Stromal cell of bone marrow (primary cell): ENCODE measurements around the gene TBX10.
"Not testable (repeated sequence)": the region's sequence is repeated elsewhere in the genome, so short reads cannot be mapped to it uniquely, and the experiment has no call there.

ENCODE experiments used
- DNase-seq: peaks from one replicate; pipeline ENCODE4 v3.0.0-alpha.2; 2012; ENCODE audit warnings: low read depth

Gene TBX10

DNA sequence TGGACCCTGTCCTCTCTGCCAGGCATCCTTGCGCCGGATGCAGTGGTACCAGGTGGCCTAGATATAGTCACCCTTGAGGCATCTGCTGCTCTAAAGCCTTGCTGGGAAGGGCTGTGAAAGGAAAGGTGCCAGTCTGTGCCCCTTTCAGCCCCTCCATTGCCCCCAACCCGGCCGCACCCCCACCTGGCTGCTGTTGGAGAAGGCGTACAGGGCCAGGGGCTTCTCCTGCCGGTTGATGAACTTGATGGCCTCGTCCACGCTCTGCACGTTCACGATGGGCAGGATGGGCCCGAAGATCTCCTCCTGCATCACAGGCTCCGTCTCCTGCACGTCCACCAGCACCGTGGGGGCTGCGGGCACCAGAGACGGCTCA is 24.6 kb upstream of the TBX10 start:
- DNase-seq: no peak

DNA sequence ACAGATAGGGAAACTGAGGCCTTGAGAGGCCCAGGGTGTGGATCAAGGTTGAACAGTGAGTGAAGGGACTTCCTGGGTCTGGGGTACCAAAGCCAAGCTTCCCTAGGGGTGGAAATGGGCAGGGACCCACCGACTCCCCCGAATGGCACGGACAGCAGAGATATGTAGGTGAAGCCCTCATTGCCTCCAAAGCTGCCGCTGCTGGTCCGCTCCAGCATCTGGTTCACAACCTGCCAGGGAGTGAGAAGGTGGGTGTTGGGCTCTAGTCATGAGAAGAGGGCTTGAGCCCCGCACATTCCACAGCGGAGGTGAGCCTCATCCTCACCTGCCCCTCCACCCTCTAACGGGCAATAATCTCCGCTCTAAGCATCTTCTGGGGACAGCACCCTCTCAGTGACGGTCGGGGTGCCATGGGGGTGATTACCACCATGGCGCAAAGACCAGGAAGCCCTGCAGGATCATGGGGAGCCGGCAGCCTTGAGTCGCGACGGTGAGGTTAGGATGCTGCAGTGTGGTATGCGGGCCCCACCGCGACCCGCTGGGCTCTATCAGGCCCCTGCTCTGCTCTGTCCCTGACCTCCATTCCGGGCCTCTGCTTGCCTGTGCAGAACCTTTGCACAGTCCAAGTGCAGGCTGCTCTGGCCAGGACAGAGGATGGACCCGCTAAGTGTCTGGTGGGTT is 24.1 kb upstream of the TBX10 start:
- no peak for DNase-seq

DNA sequence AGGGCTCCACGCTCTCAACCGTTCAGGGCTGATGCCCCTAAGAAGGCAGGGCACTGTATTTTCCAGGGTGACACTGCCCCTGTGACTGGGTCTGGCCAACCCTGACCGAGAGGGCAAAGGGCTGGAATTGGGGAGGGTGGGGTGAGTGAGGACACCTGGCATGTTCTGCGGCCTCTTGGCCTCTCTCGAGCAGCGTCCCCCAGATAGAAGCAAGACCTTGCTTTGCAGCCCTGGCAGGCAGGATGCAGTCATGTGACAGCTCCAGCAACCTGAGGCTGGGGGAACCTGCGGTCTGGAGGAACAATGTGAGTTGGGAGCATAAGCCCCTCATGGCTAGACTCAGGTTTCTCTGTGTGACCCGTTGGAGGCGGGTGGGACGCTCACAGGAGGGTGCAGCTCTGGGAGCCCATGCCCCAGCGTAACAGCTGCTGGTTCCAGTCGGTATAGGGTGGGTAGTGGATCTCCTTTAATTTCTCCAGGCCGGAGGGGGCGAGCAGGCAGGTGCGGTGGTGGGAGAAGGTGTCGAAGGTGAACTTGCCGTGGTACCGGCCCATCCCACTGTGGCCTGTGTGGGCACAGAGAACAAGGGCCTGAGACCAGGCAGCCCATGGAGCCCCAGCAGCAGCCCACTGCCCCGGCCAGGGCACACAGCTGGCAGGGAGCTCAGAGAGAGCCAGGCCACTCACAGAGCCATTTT is 23.4 kb upstream of the TBX10 start:
- no peak for DNase-seq

DNA sequence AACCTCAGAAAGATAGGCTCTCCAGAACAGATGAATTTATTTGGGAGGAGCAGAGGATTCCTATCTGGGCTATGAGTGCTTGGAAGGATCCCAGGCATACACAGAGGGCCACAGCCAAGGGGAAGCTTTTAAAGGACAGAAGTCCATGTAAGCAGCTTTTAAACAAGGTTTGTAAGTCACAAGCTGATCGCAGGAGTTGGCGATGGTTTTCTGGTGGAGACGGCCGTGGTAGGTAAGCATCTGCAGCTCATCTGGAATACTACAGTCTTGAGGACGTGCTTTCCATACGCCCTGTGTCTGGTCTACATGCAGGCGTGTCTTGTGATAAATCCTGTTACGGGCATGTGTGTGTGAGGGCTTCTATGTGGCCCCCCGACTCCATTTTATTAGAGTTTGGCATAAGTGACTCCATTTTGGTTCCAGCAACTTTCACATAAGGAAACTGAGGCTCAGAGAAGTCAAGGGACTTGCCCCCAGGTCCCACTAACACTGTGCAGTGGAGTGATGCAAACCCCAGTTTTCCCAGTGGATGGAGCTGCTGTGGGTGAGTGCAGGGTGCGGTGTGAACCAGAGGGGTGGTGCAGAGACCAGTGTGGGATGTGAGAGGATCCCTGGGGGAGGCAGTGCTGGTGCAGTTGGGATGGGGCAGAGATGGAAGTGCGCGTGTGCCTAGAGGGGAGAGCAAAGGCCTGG is 22.7 kb upstream of the TBX10 start:
- DNase-seq: no peak

DNA sequence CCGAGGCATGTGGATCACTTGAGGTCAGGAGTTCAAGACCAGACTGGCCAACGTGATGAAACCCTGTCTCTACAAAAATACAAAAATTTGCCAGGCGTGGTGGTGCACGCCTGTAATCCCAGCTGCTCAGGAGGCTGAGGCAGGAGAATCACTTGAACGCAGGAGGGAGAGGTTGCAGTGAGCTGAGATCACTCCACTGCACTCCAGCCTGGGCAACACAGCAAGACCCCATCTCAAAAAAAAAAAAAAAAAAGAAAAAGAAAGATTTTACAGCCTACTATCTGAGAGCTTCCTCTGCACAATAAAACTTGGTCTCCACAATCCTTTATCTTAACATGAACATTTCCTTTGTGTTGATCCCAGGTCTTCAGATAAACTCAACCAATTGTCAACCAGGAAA is 21.2 kb upstream of the TBX10 start:
- DNase-seq: not testable (repeated sequence)

DNA sequence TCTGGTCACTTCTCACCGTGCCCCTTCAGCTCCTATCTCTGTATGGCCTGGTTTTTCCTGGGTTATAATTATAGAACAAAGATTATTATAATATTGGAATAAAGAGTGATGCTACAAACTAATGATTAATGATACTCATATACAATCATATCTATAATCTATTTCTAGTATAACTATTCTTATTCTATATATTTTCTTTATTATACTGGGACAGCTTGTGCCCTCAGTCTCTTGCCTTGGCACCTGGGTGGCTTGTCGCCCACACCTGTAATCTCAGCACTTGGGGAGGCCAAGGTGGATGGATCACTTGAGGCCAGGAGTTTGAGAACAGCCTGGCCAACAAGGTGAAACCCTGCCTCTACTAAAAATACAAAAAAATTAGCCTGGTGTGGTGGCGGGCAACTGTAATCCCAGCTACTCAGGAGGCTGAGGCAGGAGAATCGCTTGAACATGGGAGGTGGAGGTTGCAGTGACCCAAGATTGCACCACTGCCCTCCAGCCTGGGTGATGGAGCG is 20.1 kb upstream of the TBX10 start:
- DNase-seq: not testable (repeated sequence)

DNA sequence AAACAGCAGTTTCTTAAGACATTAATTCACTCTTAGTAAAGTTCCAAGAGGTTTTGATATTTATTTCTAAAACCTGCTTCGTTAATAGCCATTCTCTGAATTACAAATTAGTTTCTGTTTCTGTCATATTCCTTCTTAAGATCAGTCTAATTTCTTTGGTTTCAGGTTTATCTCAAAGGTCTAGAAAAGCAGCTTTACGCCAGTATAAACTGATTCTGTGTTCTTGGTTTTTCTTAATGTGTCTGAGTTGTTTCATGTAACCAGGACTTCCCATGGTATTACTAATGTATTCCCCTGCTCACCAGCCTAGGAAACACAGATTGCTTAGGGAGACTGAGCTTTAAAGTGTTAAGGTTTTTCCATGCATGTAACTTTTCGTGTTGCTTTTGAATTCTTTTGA is 17.7 kb upstream of the TBX10 start:
- DNase-seq: no peak

DNA sequence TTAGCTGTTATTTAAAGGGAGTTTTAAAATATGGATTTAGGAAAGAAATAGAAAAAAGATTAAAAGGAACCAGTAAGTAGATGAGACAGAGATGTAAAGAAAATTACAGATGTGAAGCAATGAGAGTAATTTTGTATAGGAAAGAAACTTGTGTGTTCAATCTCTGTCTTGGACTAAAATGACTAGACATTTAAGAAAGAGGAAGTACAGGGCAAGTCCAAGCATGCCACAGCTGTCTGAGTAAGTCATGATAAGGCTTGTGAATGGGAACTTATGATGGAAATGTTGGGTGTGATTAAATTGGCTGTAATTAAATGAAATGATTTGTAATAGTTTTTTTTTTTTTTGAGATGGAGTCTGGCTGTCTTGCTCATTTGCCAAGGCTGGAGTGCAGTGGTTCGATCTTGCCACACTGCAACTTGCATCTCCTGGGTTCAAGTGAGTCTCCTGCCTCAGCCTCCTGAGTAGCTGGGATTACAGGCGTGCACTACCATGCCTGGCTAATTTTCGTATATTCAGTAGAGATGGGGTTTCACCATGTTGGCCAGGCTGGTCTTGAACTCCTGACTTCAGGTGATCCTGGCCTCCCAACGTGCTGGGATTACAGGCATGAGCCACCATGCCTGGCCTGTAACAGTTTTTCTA is 16.8 kb upstream of the TBX10 start:
- no peak for DNase-seq

DNA sequence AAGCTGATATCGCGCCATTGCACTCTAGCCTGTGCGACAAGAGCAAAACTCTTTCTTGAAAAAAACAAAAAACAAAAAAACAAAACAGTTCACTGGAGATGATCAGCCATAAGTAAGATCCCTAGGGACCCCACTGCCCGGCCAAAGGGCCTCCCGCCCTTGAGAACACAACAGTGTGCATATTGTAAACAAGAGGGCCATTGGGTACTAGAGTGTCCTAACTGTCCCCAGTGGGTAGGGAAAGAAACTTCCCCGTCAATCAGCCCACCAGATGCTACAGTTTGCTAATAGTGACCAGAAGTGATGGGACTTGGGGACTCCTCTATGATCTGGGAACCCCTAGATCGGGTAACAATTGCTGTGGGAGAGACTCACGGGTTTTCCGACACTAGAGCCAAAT is 14.7 kb upstream of the TBX10 start:
- DNase-seq: no peak

DNA sequence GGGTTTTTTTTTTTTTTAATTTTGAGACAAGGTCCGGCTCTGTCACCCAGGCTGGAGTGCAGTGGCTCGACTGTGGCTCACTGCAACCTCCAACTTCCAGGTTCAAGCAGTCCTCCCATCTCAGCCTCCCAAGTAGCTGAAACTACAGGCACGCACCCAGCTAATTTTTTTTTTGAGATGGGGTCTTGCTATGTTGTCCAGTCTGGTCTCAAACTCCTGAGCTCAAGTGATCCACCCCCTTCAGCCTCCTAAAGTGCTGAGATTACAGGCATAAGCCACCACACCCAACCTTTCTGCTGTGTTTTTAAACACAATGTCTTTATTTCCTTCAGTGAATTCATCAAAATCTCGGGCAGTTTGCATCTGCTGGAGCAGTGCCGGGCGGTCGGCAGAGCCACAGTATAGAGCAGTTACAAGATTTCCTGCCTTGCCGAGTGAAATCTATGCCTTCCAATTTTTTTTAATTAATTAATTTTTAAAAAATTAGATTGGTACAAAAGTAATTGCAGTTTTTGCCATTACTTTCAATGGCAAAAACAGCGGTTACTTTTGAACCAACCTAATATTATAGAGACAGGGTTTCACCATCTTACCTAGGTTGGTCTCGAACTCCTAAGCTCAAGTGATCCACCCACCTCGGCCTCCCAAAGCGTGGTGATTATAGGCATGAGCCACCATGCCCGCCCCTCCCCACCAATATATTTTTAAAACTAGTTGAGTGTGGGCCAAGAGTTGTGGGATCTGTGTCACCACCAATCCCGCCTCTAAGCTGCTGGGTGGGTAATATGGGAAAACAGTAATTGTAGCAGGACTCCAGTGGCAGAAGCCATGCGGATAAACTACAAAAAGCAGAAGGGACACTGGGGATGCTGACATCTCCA is 13.6 kb upstream of the TBX10 start:
- DNase-seq: no peak

DNA sequence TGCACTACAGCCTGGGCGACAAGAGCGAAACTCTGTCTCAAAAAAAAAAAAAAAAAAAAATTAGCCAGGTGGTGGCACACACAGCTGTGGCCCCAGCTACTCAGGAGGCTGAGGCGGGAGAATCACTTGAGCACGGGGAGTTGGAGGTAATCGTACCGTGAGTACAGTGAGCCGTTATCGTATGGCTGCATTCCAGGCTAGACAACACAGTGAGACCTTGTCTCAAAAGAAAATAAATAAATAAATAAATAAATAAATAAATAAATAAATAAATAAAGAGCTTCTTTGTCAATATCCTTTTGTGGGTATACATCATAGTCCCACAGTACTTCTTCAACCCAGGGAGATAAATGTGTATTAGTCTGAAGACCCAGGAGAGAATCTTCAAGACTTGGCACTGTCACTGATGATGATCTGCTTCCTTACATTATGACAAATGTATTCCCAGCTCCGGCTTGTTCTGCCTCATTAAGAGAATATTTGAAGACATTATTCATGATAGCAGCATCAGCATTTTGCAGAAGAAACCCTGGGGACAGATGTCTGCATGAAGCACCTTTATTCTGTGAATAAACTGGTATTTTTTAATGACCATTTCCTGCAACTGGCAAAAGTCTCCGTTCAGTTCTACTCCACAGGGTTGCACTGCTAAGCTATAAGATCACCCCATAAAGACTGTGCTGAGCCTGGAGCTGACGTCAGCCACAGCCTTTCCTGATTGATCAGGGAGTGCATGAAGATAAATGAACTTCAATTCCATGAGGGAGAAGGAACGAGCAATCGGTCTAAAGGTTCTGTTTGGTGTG is 12.6 kb upstream of the TBX10 start:
- DNase-seq: no peak

DNA sequence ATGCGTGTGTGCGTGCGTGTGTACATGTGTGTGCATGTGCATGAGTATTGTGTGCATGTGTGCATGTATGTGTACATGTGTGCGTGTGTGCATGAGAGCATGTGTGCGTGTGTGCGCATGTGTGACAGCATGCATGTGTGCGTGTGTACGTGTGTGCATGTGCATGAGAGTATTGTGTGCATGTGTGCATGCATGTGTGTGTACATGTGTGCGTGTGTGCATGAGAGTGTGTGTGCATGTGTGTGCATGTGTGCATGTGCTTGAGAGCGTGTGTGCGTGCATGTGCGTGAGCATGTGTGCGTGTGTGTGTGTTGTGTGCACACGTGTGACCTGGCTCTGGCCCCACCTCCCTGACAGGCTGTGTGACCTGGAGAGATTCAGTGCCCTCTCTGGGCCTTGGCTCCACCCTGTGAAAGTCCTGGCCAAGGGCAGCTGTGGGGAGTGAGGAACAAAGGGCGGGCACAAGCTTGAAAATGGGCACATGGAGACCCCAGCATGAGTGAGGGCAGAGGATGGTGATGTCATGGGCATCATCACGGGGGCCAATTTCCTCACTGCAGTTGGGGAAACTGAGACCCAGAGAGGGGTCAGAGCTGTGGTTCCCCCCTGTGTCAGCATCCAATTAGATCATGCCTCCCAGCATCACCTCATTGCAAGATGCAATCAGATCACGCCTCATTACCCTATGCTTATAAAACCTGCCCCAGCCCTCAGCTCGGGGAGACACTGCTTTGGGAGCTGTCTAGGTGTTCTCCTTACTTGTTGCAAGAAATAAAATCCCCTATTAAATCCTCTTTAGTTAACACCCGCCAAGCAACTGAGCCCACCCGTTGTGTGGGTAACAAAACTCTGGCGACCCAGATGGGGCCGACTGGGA is 10.3 kb upstream of the TBX10 start:
- DNase-seq: no peak

DNA sequence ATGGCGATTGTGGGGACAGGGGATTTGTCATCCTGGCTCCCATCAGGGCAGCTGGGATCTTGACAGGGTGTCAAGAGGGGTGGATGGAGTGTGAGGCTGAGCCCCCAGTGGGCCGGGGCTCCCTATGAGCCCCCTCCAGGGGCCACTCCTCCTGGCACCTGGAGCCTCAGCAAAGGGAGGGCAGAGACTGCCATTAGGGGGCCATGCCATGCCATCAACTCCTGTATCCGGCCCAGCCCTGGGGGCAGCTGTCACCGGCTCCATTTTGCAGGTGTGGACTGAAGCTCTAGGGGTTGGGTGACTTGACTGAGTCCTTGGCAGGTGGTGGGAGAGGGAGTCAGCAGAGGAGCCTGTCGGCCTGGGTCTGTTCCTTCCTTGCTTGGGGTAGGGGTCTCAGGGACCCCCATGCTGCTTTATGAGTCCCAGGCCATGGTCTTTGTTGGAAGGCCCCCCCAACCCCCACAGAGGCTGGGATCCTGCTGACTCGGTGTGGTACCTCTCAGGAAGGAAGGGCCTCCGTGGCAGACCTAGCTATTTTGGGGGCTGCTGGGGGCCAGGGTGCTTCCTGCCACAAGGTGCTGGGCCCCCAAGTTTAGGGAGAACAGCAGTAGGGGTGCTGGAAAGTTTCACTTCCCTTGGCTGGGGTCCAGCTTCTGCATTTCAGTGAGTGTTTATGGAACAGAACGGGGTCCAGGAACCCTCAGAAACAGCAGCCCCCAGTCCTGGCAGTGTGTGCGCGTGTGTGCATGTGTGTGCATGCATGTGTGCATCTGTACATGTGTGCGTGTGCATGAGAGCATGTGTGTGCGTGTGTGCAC is 9.4 kb upstream of the TBX10 start:
- DNase-seq: no peak

DNA sequence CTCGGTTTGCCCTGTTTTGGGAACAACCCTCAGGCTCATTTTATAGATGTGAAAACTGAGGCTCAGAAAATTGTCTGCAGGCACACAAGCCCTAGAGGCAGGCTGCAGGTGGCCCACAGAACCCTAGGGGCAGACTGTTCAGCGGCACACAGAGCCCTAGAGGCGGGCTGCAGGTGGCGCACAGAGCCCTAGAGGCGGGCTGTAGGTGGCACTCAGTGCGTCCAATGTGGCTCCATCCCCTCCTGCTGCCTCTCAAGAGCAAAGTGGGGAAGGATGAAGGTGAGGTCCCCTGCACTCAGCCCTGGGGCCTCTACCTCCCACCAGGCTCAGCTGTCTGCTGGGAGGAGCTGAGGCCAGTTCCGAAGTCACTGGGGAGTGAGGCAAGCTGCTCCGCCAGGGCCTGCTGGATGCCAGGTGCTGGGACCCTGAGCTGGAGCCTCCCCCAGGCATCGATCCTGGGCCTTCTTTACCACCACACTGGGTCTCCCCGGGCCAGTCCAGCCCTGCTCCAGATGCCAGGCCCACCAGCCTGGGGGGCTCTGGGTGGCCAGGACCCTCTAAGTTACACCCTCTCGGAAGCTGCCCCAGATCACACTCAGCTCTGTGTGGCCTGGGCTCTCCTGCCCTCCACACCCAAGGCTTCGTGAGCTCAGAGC is 8.7 kb upstream of the TBX10 start:
- no peak for DNase-seq

DNA sequence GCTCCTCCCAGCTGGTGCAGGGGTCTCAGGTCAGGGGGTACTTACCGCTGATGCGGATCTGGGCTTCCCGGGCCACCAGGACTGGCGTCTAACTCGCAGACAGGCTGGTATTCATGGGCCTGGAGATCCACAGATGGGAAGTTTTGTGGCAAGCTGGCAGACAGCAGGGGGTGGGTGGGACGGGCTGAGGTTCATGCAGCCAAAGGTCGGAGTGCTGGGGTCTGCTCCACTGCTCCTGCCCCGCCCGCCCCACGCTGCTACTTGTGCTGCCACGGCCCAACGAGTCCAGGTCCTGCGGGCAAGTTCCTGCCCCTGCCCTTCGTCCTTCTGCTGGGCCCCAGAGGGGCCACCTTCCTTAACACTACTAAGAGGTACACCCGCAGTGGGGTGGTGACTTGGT is 7.9 kb upstream of the TBX10 start:
- DNase-seq: no peak

DNA sequence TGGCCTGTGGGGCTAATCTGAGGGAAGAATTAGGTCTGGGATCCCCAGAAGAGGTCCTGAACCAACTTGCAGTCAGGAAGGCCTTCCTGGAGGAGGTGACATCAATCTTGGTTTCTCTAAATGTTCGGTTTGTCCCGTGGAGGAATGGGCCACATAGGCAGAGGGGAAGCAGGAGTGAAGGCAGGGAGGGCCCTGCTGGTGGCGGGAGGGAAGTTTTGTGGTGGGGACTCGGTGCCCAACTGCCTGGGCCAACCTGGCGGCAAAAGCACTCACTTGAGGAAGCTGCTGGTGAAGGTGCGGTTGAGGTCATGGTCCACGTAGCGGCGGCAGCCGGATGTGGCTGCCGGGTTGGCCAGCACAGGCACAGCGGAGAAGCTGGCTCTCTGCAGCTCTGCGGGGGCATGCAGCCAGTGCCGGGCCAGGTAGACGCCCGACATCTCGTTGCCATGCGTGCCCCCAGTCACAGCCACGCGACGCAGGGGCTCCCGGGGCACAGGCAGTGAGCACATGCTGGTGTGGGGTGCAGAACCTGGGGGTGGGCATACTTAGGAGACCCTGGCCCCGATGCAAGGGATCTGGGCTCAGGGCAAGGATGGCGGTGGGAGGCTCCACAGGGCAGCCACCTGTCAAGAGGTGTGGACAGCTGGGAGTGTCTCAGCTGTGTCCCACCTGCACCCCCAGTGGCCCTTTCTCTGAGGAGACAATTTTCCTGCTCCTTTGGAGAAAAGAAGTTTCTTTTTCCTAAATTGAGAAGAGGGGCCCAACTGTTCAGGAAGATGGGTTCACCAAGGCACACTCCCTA is 7.2 kb upstream of the TBX10 start:
- DNase-seq: no peak
